Stimulated activated effector memory CD8-positive, alpha-beta T cell treated with anti-CD3 and anti-CD28 coated beads, Interleukin-12 subunit alpha, Interleukin-12 subunit beta, amount 100 ng/mL, for 72 hours (primary cell): Measurements from ENCODE around the gene C12orf54.
"Not testable (repeated sequence)": the region's sequence is repeated elsewhere in the genome, so short reads cannot be mapped to it uniquely, and the experiment has no call there.

ENCODE experiments used
- ATAC-seq: fragments of 150-1000 bp; cut with Tn5 transposase; 2 replicates; pipeline ENCODE4 v1.10.0; 2021
- DNase-seq, 2 donors: peaks; one replicate each; pipeline ENCODE4 v3.0.0; 2021 to 2022; ENCODE audit warnings: low spot score in 2 of 2
- H3K27ac Mint-ChIP-seq: one replicate; pipeline ENCODE4 v1.8.0; 2022; ENCODE audit warnings: mild to moderate bottlenecking, mixed read lengths
- H3K36me3 Mint-ChIP-seq: one replicate; pipeline ENCODE4 v1.8.0; 2022; ENCODE audit warnings: mild to moderate bottlenecking, mixed read lengths
- H3K4me1 Mint-ChIP-seq: one replicate; pipeline ENCODE4 v1.8.0; 2022; ENCODE audit warnings: mixed read lengths
- H3K4me3 Mint-ChIP-seq: one replicate; pipeline ENCODE4 v1.8.0; 2022; ENCODE audit warnings: mild to moderate bottlenecking, mixed read lengths
- H3K9me3 Mint-ChIP-seq: one replicate; pipeline ENCODE4 v1.8.0; 2022; ENCODE audit warnings: mixed read lengths

C12orf54 gene

GRCh38 chr12:48482198-48482597, at the start of gene C12orf54:
Gene C12orf54, plus strand, starts transcription at chr12:48482498. Its CDS starts 799 bp downstream, at chr12:48483297.
- DNase-seq (no peak), ATAC-seq (no peak)
- no peak within 1 kb of the TSS for H3K27ac Mint-ChIP-seq
- no peaks in the 10 kb centered on the region for H3K36me3 Mint-ChIP-seq
- no peaks in the 10 kb centered on the region for H3K9me3 Mint-ChIP-seq
- no peaks in the 10 kb centered on the region for H3K4me1 Mint-ChIP-seq
- H3K4me3 Mint-ChIP-seq: no peak within 1 kb of the TSS

- not testable (repeated sequence) for H3K4me1 Mint-ChIP-seq, H3K9me3 Mint-ChIP-seq, DNase-seq, H3K36me3 Mint-ChIP-seq, H3K4me3 Mint-ChIP-seq, H3K27ac Mint-ChIP-seq, ATAC-seq
Measured at GRCh38 chr12:48434016-48434415, 48.3 kb upstream of the C12orf54 start.

GRCh38 chr12:48441069-48441468, 41.2 kb upstream of the C12orf54 start:
- no peak overlapping the region for H3K4me3 Mint-ChIP-seq
- no peaks in the 10 kb centered on the region for H3K9me3 Mint-ChIP-seq
- H3K36me3 Mint-ChIP-seq: no peaks in the 10 kb centered on the region
- no peak for ATAC-seq
- no peak overlapping the region for H3K27ac Mint-ChIP-seq
- H3K4me1 Mint-ChIP-seq: no peaks in the 10 kb centered on the region
- DNase-seq: no peak

GRCh38 chr12:48442179-48442847, 40.0 kb upstream of the C12orf54 start:
- DNase-seq: no peak
- H3K36me3 Mint-ChIP-seq: no peaks in the 10 kb centered on the region
- no peaks in the 10 kb centered on the region for H3K4me1 Mint-ChIP-seq
- H3K4me3 Mint-ChIP-seq: no peak overlapping the region
- no peaks in the 10 kb centered on the region for H3K9me3 Mint-ChIP-seq
- no peak overlapping the region for H3K27ac Mint-ChIP-seq
- ATAC-seq: no peak

GRCh38 chr12:48445538-48445937, 36.8 kb upstream of the C12orf54 start:
- DNase-seq (no peak), ATAC-seq (no peak)
- Mint-ChIP-seq H3K9me3 (peaks cover 7% of the 10 kb centered on the region), H3K4me1 (no peaks in the 10 kb centered on the region), H3K27ac (no peak overlapping the region), H3K4me3 (no peak overlapping the region), H3K36me3 (no peaks in the 10 kb centered on the region)

- Mint-ChIP-seq H3K4me3 (no peak overlapping the region), H3K4me1 (no peaks in the 10 kb centered on the region), H3K27ac (no peak overlapping the region), H3K9me3 (peaks cover 7% of the 10 kb centered on the region), H3K36me3 (no peaks in the 10 kb centered on the region)
- DNase-seq: no peak
- no peak for ATAC-seq
Measured at GRCh38 chr12:48446161-48446776, 36.0 kb upstream of the C12orf54 start.

- Mint-ChIP-seq H3K36me3 (no peaks in the 10 kb centered on the region), H3K4me3 (no peak overlapping the region), H3K4me1 (no peaks in the 10 kb centered on the region), H3K9me3 (peaks cover 7% of the 10 kb centered on the region), H3K27ac (no peak overlapping the region)
- ATAC-seq (no peak), DNase-seq (no peak)
Measured at GRCh38 chr12:48447755-48448154, 34.5 kb upstream of the C12orf54 start.

- Mint-ChIP-seq H3K4me1 (no peaks in the 10 kb centered on the region), H3K4me3 (no peak overlapping the region), H3K9me3 (peaks cover 7% of the 10 kb centered on the region), H3K27ac (no peak overlapping the region), H3K36me3 (no peaks in the 10 kb centered on the region)
- DNase-seq: no peak
- no peak for ATAC-seq
Measured at GRCh38 chr12:48451372-48451771, 30.9 kb upstream of the C12orf54 start.

GRCh38 chr12:48452961-48453360, 29.3 kb upstream of the C12orf54 start:
- not testable (repeated sequence) for DNase-seq, ATAC-seq, H3K36me3 Mint-ChIP-seq, H3K4me3 Mint-ChIP-seq, H3K9me3 Mint-ChIP-seq, H3K27ac Mint-ChIP-seq, H3K4me1 Mint-ChIP-seq

GRCh38 chr12:48454667-48455066, 27.6 kb upstream of the C12orf54 start:
- Mint-ChIP-seq H3K4me3 (no peak overlapping the region), H3K27ac (no peak overlapping the region), H3K9me3 (peaks cover 7% of the 10 kb centered on the region), H3K4me1 (no peaks in the 10 kb centered on the region), H3K36me3 (no peaks in the 10 kb centered on the region)
- DNase-seq (no peak), ATAC-seq (no peak)

- Mint-ChIP-seq H3K36me3 (no peaks in the 10 kb centered on the region), H3K27ac (no peak overlapping the region), H3K9me3 (peaks cover 3% of the 10 kb centered on the region), H3K4me1 (no peaks in the 10 kb centered on the region), H3K4me3 (no peak overlapping the region)
- no peak for DNase-seq
- ATAC-seq: no peak
Measured at GRCh38 chr12:48455116-48455515, 27.2 kb upstream of the C12orf54 start.

- no peak overlapping the region for H3K4me3 Mint-ChIP-seq
- no peaks in the 10 kb centered on the region for H3K36me3 Mint-ChIP-seq
- no peak overlapping the region for H3K27ac Mint-ChIP-seq
- H3K4me1 Mint-ChIP-seq: no peaks in the 10 kb centered on the region
- ATAC-seq (no peak), DNase-seq (no peak)
- H3K9me3 Mint-ChIP-seq: no peaks in the 10 kb centered on the region
Measured at GRCh38 chr12:48459259-48459658, 23.0 kb upstream of the C12orf54 start.

- H3K27ac Mint-ChIP-seq, H3K36me3 Mint-ChIP-seq, DNase-seq, H3K4me3 Mint-ChIP-seq, H3K4me1 Mint-ChIP-seq, ATAC-seq: not testable (repeated sequence)
- H3K9me3 Mint-ChIP-seq: peaks cover 22% of the 10 kb centered on the region
Measured at GRCh38 chr12:48469027-48469426, 13.3 kb upstream of the C12orf54 start.

- ATAC-seq (no peak), DNase-seq (no peak)
- H3K36me3 Mint-ChIP-seq: no peaks in the 10 kb centered on the region
- no peaks in the 10 kb centered on the region for H3K4me1 Mint-ChIP-seq
- H3K27ac Mint-ChIP-seq: no peak within 1 kb of the TSS
- peaks cover 22% of the 10 kb centered on the region for H3K9me3 Mint-ChIP-seq
- H3K4me3 Mint-ChIP-seq: no peak within 1 kb of the TSS
Measured at GRCh38 chr12:48472259-48472658, 10.0 kb upstream of the C12orf54 start, which contains the start of gene ANP32D. Gene ANP32D, plus strand, starts transcription at chr12:48472559. Its CDS starts 106 bp downstream, at chr12:48472665.

GRCh38 chr12:48473061-48473460, 9.2 kb upstream of the C12orf54 start:
- ATAC-seq: no peak
- Mint-ChIP-seq H3K36me3 (no peaks in the 10 kb centered on the region), H3K9me3 (peaks cover 20% of the 10 kb centered on the region), H3K4me1 (no peaks in the 10 kb centered on the region), H3K27ac (no peak overlapping the region), H3K4me3 (no peak overlapping the region)
- no peak for DNase-seq

GRCh38 chr12:48474497-48474896, 7.8 kb upstream of the C12orf54 start:
- not testable (repeated sequence) for H3K4me1 Mint-ChIP-seq, DNase-seq, H3K36me3 Mint-ChIP-seq, H3K27ac Mint-ChIP-seq, ATAC-seq, H3K4me3 Mint-ChIP-seq
- H3K9me3 Mint-ChIP-seq: peaks cover 15% of the 10 kb centered on the region
